Lower lobe of right lung (tissue), 2 donors: ENCODE data around the gene LRRC7. TPM values are rescaled to one million over a fixed set of nuclear protein-coding genes. Genes with fewer than 3 reads are reported as not detected.

ENCODE experiments used
- ATAC-seq, 2 donors: fragments of 200-7000 bp; cut with Tn5 transposase; one replicate each; pipeline ENCODE4 v1.9.1; 2020 to 2022; ENCODE audit warnings: mild to moderate bottlenecking in 2 of 2, moderate library complexity in 2 of 2
- DNase-seq: peaks from one replicate; pipeline ENCODE4 v3.0.0-alpha.2; 2020
- H3K27ac ChIP-seq: fragments of 200-600 bp; one replicate; pipeline ENCODE4 v1.8.0; 2022
- H3K27me3 ChIP-seq: fragments of 200-600 bp; one replicate; pipeline ENCODE4 v1.8.0; 2022; ENCODE audit warnings: low read depth
- H3K36me3 ChIP-seq: fragments of 200-600 bp; one replicate; pipeline ENCODE4 v1.8.0; 2022; ENCODE audit warnings: mild to moderate bottlenecking
- H3K4me1 ChIP-seq: fragments of 200-600 bp; one replicate; pipeline ENCODE4 v1.8.0; 2022
- H3K4me3 ChIP-seq: fragments of 200-600 bp; one replicate; pipeline ENCODE4 v1.8.0; 2022; ENCODE audit warnings: mild to moderate bottlenecking
- H3K9me3 ChIP-seq: fragments of 200-600 bp; one replicate; pipeline ENCODE4 v1.8.0; 2022
- intact Hi-C: fragments of 100-400 bp; cut with DNase I; formaldehyde crosslinking; loops from one replicate; pipeline ENCODE4 v1.11.0; 2022
- total RNA-seq: library from RNA; stranded (reverse); fragmentation: NEBNext Ultra II Directional; extraction: Animal tissue kit (Norgen Biotek cat#: 25700); gene quantifications from one replicate; pipeline ENCODE4 v1.2.1, GENCODE V29; 2021
- TF ChIP-seq, protein P1 (sequence below): fragments of 200-600 bp; IDR thresholded peaks from one replicate; pipeline ENCODE4 v1.8.0; 2022; ENCODE audit warnings: antibody characterized with exemption, mild to moderate bottlenecking
- donor health status: DM: no; HTN: yes; CAD: no; lungs with severe emphysema.

Gene LRRC7
- total RNA-seq, 1 donor from 2014 or later: not detected

DNA sequence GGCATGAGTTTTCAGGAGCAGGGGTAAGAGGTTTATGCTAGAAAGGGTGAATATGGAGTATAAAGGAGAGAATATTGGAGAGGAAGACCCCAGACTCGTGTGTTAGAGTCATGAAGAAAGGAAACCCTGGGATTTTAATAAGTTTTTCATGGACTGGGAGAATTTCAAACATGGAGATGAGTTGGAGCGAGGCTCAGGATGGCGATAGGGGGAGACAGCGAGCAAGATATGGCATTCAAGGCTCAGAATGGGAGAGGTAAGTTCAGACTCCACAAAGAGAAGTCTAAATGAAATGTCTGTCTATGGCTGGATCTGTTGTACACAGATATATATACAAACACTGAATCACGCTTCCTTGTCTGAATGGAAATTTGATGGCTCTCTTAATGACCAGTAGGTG, 545.1 kb downstream of the LRRC7 start:
- DNase-seq (no peak), ATAC-seq (no peak)
- no peaks in the 10 kb centered on the region for H3K9me3 ChIP-seq
- no peaks in the 10 kb centered on the region for H3K27me3 ChIP-seq
- intact Hi-C loops: no loop called here
- H3K4me1 ChIP-seq: no peaks in the 10 kb centered on the region
- H3K27ac ChIP-seq: no peak overlapping the region
- H3K36me3 ChIP-seq: no peaks in the 10 kb centered on the region
- no peak overlapping the region for H3K4me3 ChIP-seq
- TF ChIP-seq, protein P1, sequence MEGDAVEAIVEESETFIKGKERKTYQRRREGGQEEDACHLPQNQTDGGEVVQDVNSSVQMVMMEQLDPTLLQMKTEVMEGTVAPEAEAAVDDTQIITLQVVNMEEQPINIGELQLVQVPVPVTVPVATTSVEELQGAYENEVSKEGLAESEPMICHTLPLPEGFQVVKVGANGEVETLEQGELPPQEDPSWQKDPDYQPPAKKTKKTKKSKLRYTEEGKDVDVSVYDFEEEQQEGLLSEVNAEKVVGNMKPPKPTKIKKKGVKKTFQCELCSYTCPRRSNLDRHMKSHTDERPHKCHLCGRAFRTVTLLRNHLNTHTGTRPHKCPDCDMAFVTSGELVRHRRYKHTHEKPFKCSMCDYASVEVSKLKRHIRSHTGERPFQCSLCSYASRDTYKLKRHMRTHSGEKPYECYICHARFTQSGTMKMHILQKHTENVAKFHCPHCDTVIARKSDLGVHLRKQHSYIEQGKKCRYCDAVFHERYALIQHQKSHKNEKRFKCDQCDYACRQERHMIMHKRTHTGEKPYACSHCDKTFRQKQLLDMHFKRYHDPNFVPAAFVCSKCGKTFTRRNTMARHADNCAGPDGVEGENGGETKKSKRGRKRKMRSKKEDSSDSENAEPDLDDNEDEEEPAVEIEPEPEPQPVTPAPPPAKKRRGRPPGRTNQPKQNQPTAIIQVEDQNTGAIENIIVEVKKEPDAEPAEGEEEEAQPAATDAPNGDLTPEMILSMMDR: no peak

DNA sequence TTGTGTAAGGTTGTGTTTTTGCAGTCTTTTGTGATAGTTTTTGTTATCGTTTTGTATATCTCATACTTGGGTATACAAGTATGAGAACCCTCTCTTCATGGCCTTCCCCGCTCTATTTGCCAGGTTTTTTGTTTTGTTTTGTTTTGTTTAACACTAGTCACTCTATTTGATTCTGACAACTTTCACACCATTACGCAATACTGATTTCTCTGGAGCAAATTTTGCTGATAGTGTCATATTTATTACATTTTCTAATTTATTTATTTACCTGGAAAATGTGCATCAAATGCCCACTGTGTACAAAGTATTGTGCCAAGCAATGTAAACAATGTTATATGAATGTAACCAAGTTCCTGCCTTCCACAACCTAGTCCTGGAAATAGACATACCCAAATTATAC, 547.6 kb downstream of the LRRC7 start:
- Histone ChIP-seq H3K27me3 (no peaks in the 10 kb centered on the region), H3K36me3 (no peaks in the 10 kb centered on the region), H3K9me3 (no peaks in the 10 kb centered on the region), H3K4me1 (no peaks in the 10 kb centered on the region), H3K4me3 (no peak overlapping the region), H3K27ac (no peak overlapping the region)
- TF ChIP-seq, protein P1: no peak
- DNase-seq: no peak
- intact Hi-C loops: no loop called here
- no peak for ATAC-seq

DNA sequence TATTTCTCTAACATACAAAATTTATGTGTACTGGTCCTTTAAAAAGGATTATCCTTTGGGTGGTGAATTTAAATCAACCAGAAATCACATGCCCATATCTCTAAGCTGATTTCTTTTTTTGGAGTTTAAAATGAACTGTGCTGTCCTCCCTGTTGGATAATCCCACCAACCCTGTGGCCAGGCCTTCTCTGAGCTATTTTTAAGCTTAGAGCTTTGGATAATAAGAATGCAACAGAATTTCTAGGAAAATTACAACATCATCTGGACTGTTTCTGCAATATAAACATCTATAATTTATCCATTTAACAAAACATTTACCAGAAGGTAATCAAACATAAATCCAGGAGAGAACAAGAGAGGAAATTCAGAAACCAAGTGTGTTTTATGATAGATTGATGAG, 549.3 kb downstream of the LRRC7 start:
- TF ChIP-seq, protein P1: no peak
- DNase-seq (no peak), ATAC-seq (no peak)
- intact Hi-C loops: no loop called here
- no peak overlapping the region for H3K27ac ChIP-seq
- H3K4me1 ChIP-seq: no peaks in the 10 kb centered on the region
- no peaks in the 10 kb centered on the region for H3K36me3 ChIP-seq
- no peaks in the 10 kb centered on the region for H3K27me3 ChIP-seq
- H3K9me3 ChIP-seq: no peaks in the 10 kb centered on the region
- H3K4me3 ChIP-seq: no peak overlapping the region

DNA sequence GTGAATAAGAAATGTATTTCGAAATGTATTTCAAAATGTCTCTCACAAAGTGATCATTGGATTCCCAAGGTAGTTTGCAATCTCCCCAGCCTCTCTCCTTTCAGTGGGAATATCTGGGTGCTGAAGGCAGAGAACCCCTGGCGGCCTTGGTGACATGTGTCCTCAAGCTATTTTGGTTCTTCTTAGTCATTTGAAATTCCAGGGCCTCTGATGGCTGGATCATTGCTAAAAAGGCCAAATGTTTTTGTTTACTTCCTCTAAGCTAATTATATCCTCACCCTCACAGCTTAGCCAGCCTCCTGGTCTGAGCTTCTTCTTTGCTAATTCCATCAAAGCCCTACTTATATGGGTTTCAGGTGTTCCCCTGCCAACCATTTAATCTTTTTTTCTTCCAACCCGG, 566.4 kb downstream of the LRRC7 start:
- ATAC-seq (no peak), DNase-seq (no peak)

DNA sequence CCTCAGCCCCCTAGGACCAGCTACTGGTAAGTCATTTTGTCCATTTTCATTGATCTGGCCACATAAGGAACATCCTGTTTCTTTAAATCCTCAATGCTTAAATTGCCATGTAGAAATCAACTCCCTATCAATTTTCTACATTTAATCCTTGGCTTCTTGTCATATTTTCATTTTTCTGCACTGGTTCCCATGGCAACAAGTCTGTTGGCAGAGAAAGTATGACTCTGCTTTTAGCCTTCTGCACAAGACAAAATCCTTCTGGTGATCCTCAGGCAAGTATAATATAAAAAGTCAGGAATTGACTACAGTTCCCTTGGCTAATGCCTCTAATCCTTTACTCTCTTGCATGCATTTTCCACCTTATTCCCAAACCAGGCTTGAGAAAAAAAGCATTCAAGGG, 572.6 kb downstream of the LRRC7 start:
- intact Hi-C loops: no loop called here
- peaks cover 9% of the 10 kb centered on the region for H3K4me1 ChIP-seq
- TF ChIP-seq, protein P1: no peak
- H3K36me3 ChIP-seq: peaks cover 12% of the 10 kb centered on the region
- no peak for ATAC-seq
- no peaks in the 10 kb centered on the region for H3K27me3 ChIP-seq
- DNase-seq: no peak
- H3K4me3 ChIP-seq: no peak overlapping the region
- no peaks in the 10 kb centered on the region for H3K9me3 ChIP-seq
- H3K27ac ChIP-seq: no peak overlapping the region

More for the DNA sequence above, 566.4 kb downstream of the LRRC7 start:
- H3K9me3 ChIP-seq: no peaks in the 10 kb centered on the region
- intact Hi-C loops: no loop called here
- no peaks in the 10 kb centered on the region for H3K27me3 ChIP-seq
- H3K36me3 ChIP-seq: no peaks in the 10 kb centered on the region
- H3K4me3 ChIP-seq: no peak overlapping the region
- no peaks in the 10 kb centered on the region for H3K4me1 ChIP-seq
- TF ChIP-seq, protein P1: no peak
- H3K27ac ChIP-seq: no peak overlapping the region

DNA sequence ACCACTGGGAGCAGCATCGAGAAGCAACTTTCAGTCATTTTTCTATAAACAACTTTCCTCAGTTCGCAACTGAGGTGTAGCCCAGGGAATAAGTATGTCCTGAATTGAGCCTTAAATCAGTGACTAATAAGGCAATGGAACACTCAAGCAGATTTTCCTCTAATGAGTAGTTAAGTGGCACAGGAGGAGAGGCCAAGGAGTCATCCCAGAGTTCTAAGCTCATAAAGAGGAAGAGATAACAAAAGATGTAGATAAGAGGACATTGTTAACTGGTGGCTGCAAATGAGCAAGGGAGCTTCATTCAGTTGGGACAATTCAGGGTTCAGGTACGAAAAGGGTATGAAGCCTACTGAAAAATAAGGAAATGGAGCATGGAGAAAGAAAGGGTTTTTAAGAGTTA, 573.2 kb downstream of the LRRC7 start:
- no peak for DNase-seq
- Histone ChIP-seq H3K27me3 (no peaks in the 10 kb centered on the region), H3K4me3 (no peak overlapping the region), H3K4me1 (peaks cover 9% of the 10 kb centered on the region), H3K27ac (no peak overlapping the region), H3K36me3 (peaks cover 18% of the 10 kb centered on the region), H3K9me3 (no peaks in the 10 kb centered on the region)
- intact Hi-C loops: no loop called here
- TF ChIP-seq, protein P1: no peak
- ATAC-seq: no peak
